HG03095 (cell line): ENCODE measurements around the gene PNKP.

Experiments
- ATAC-seq: cut with Tn5 transposase; IDR thresholded peaks from one replicate; pipeline ENCODE4 v1.9.1; 2021; ENCODE audit warnings: moderate library complexity; ENCODE audit not compliant: unreplicated experiment

Gene PNKP

GRCh38 chr19:49860336-49861102 lies 6.9 kb downstream of the PNKP start:
- no peak for ATAC-seq

- ATAC-seq: no peak
Measured at GRCh38 chr19:49859682-49860335, 7.6 kb downstream of the PNKP start.

- no peak for ATAC-seq
Measured at GRCh38 chr19:49858088-49858985, 9.0 kb downstream of the PNKP start.

GRCh38 chr19:49857838-49858087 lies 9.6 kb downstream of the PNKP start:
- ATAC-seq: no peak

GRCh38 chr19:49857061-49857837 lies 10.1 kb downstream of the PNKP start:
- ATAC-seq: no peak

GRCh38 chr19:49856574-49857021 lies 10.8 kb downstream of the PNKP start:
- ATAC-seq: no peak

GRCh38 chr19:49855676-49856573 lies 11.5 kb downstream of the PNKP start:
- ATAC-seq: no peak

GRCh38 chr19:49855277-49855675 lies 12.1 kb downstream of the PNKP start:
- ATAC-seq: no peak

- ATAC-seq: no peak
Measured at GRCh38 chr19:49854378-49855263, 12.8 kb downstream of the PNKP start.

- ATAC-seq: no peak
Measured at GRCh38 chr19:49853852-49854377, 13.5 kb downstream of the PNKP start.

GRCh38 chr19:49852631-49853126 lies 14.7 kb downstream of the PNKP start:
- no peak for ATAC-seq

GRCh38 chr19:49851456-49852259 lies 15.7 kb downstream of the PNKP start:
- ATAC-seq: no peak

- peak; percentile 64 for ATAC-seq
Measured at GRCh38 chr19:49850487-49851342, 16.7 kb downstream of the PNKP start, which contains the start of gene PTOV1. PTOV1 (plus strand) TSS chr19:49851159.

- ATAC-seq: no peak
Measured at GRCh38 chr19:49850221-49850486, 17.2 kb downstream of the PNKP start.

GRCh38 chr19:49849433-49850220 lies 17.7 kb downstream of the PNKP start:
- no peak for ATAC-seq

GRCh38 chr19:49848938-49849337 lies 18.4 kb downstream of the PNKP start:
- no peak for ATAC-seq
